Fibroblast of lung (primary cell): ENCODE data around the gene MRPL9. TPM values are rescaled to one million over a fixed set of nuclear protein-coding genes. Genes with fewer than 3 reads are reported as not detected.
A peak's percentile ranks its signal among the peaks of the same experiment; 100 is the strongest.

ENCODE experiments used
- DNase-seq, 2 donors: peaks; one replicate each; pipeline versions ENCODE4 v3.0.0 to v3.0.0-alpha.2; 2010; ENCODE audit warnings: low read depth in 2 of 2
- H2AFZ ChIP-seq: 2 replicates; pipeline ENCODE4 v1.5.1; 2012; ENCODE audit warnings: low read length, control low read depth, inconsistent platforms
- H3K27ac ChIP-seq: 2 replicates; pipeline ENCODE4 v1.5.1; 2011; ENCODE audit warnings: low read length, control low read depth; ENCODE audit not compliant: insufficient read depth
- H3K27me3 ChIP-seq: 2 replicates; pipeline ENCODE4 v1.5.1; 2011; ENCODE audit warnings: mild to moderate bottlenecking, low read length; ENCODE audit not compliant: control insufficient read depth, insufficient read depth
- H3K36me3 ChIP-seq: 2 replicates; pipeline ENCODE4 v1.5.1; 2011; ENCODE audit warnings: low read length; ENCODE audit not compliant: control insufficient read depth, insufficient read depth
- H3K4me1 ChIP-seq: 2 replicates; pipeline ENCODE4 v1.5.1; 2011; ENCODE audit warnings: low read length; ENCODE audit not compliant: control insufficient read depth, insufficient read depth; ENCODE audit errors: extremely low read depth
- H3K4me2 ChIP-seq: 2 replicates; pipeline ENCODE4 v1.5.1; 2011; ENCODE audit warnings: low read length, control low read depth; ENCODE audit not compliant: insufficient read depth; ENCODE audit errors: extremely low read depth
- H3K4me3 ChIP-seq, 4 experiments: fragments of 200-600 bp in 1 of 4; sonication (generic) in 1 of 4; replicated peaks in 1 of 4; 2 replicates each; pipeline ENCODE4 v1.5.1; 2011 to 2016; ENCODE audit warnings: low read length in 4 of 4, low read depth in 3 of 4, mild to moderate bottlenecking in 3 of 4, control low read depth in 2 of 4, inconsistent platforms in 1 of 4, mixed read lengths in 1 of 4; ENCODE audit not compliant: insufficient read depth in 1 of 4; ENCODE audit errors: control extremely low read depth in 1 of 4
- H3K79me2 ChIP-seq: 2 replicates; pipeline ENCODE4 v1.5.1; 2012; ENCODE audit warnings: mild to moderate bottlenecking, low read length, inconsistent platforms; ENCODE audit not compliant: control insufficient read depth, insufficient read depth
- H3K9ac ChIP-seq: 2 replicates; pipeline ENCODE4 v1.5.1; 2011; ENCODE audit warnings: mild to moderate bottlenecking, low read length, control low read depth; ENCODE audit not compliant: insufficient read depth
- H3K9me3 ChIP-seq: 2 replicates; pipeline ENCODE4 v1.5.1; 2012; ENCODE audit warnings: low read depth, low read length; ENCODE audit not compliant: control insufficient read depth, insufficient read depth
- H4K20me1 ChIP-seq: 2 replicates; pipeline ENCODE4 v1.5.1; 2011; ENCODE audit warnings: low read length; ENCODE audit not compliant: control insufficient read depth, insufficient read depth; ENCODE audit errors: extremely low read depth
- EZH2 ChIP-seq: IDR thresholded peaks from 2 replicates; pipeline ENCODE4 v1.5.1; 2012; ENCODE audit warnings: low read length, control low read depth, mild to moderate bottlenecking; ENCODE audit errors: missing control alignments
- polyA minus RNA-seq: library from RNA; depleted of rRNA, polyadenylated mRNA; stranded (reverse); fragments of >200 nt; gene quantifications from 2 replicates; pipeline ENCODE4 v1.2.3, GENCODE V29; 2011; ENCODE audit warnings: low replicate concordance
- polyA plus RNA-seq, 2 donors: library from polyadenylated mRNA; depleted of rRNA in 1 of 2; stranded (reverse) in 1 of 2; unstranded in 1 of 2; fragments of >200 nt; gene quantifications; 2 replicates each; pipeline ENCODE4 v1.2.1, GENCODE V29; 2011 to 2012; ENCODE audit warnings: missing spikeins in 1 of 2
- total RNA-seq: library from RNA; depleted of rRNA; stranded (reverse); fragments of >200 nt; gene quantifications from 2 replicates; pipeline ENCODE4 v1.2.1, GENCODE V29; 2014
- TF ChIP-seq, protein P1 (sequence below), 2 donors: IDR thresholded peaks in 1 of 2; conservative IDR thresholded peaks in 1 of 2; 1 replicate in 1 of 2; 2 replicates in 1 of 2; pipeline ENCODE4 v1.5.1; 2011 to 2012; ENCODE audit warnings: low read length in 2 of 2, control low read depth in 1 of 2, inconsistent platforms in 1 of 2, low read depth in 1 of 2, mild to moderate bottlenecking in 1 of 2

MRPL9 gene
- total RNA-seq (86.5 and 91.4 TPM in 2 replicates), polyA plus RNA-seq (58.3 and 79.2 TPM in 2 replicates), polyA minus RNA-seq (21.1 and 59.4 TPM in 2 replicates)
- polyA plus RNA-seq (2012), result 72.9 and 94.0 TPM in 2 replicates

DNA sequence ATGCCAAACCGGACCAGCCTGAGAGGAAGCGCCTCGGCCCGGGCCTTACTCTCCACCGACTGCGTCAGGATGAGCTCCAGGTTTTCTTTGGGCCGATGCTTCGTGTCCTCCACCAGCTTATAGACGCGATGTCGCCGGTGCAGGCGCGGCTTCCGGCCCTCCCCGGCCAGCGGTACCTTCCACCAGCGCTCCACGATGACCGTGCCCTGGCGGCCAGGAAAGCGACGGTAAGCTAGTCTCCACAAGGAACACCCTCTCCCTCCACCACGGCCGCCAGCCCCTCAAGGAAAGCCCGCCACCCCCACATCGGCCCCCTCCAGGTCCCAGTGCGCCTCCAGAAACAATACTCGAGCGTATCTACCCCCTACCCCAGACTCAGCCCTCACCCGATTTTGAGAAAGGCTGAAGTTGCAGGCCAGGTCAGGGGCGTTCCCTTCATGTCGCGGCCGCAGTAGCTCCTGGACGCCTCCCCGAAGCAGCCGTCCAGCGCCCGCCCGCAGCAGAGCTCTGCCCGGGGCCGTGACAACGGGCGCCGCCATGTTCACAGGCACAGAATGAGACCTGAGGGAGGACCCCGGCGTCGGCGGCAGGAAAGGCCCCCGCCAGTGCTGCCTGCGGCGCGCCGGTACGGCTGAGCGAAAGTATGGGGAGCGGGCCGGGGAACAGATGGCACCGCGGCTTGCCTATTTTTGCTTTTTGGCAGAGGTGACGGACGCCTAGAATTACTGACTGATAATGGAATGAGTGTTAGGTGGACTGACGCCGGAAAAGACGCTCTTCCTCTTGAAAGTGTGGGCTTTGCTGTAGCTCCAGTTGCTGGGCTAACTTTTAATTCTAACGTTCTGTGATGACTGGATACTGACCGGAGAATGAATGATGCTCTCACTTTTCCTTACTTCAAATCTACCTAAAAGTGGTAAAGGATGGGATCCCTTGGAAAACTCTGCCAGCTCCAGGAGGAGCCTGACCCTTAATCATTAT lies at the start of gene MRPL9:
MRPL9 (minus strand) TSS at position 556 of the 981 bp plus-strand sequence; CDS start at position 539, 17 bp downstream.
- peak within 1 kb of the TSS; percentile 93 for H2AFZ ChIP-seq
- peak within 1 kb of the TSS; percentile 86 for H3K27ac ChIP-seq
- no peaks in the 10 kb centered on the region for H3K9me3 ChIP-seq
- H3K9ac ChIP-seq, result peak within 1 kb of the TSS; percentile 86
- peaks cover 3% of the 10 kb centered on the region for H3K36me3 ChIP-seq
- peak within 1 kb of the TSS; percentile 80 to 96 (median 83) for H3K4me3 ChIP-seq
- TF ChIP-seq EZH2, result no peak
- TF ChIP-seq, protein P1, sequence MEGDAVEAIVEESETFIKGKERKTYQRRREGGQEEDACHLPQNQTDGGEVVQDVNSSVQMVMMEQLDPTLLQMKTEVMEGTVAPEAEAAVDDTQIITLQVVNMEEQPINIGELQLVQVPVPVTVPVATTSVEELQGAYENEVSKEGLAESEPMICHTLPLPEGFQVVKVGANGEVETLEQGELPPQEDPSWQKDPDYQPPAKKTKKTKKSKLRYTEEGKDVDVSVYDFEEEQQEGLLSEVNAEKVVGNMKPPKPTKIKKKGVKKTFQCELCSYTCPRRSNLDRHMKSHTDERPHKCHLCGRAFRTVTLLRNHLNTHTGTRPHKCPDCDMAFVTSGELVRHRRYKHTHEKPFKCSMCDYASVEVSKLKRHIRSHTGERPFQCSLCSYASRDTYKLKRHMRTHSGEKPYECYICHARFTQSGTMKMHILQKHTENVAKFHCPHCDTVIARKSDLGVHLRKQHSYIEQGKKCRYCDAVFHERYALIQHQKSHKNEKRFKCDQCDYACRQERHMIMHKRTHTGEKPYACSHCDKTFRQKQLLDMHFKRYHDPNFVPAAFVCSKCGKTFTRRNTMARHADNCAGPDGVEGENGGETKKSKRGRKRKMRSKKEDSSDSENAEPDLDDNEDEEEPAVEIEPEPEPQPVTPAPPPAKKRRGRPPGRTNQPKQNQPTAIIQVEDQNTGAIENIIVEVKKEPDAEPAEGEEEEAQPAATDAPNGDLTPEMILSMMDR (conservative IDR thresholded peaks at IDR 0.05 in 1 of 2, IDR thresholded peaks at IDR 0.05 in 1 of 2; ENCODE audit: low read depth in 1 of 2, low read length in 2 of 2), result no peak
- no peaks in the 10 kb centered on the region for H3K4me1 ChIP-seq
- H3K27me3 ChIP-seq, result no peaks in the 10 kb centered on the region
- no peaks in the 10 kb centered on the region for H3K79me2 ChIP-seq
- DNase-seq, result peak; percentile 74 to 75
- H4K20me1 ChIP-seq, result no peaks in the 10 kb centered on the region
- H3K4me2 ChIP-seq, result peak within 1 kb of the TSS; percentile 99

- no peaks in the 10 kb centered on the region for H3K4me1 ChIP-seq
- TF ChIP-seq, protein P1 (conservative IDR thresholded peaks at IDR 0.05 in 1 of 2, IDR thresholded peaks at IDR 0.05 in 1 of 2; ENCODE audit: low read depth in 1 of 2, low read length in 2 of 2), result no peak
- no peak for TF ChIP-seq EZH2
- no peaks in the 10 kb centered on the region for H3K36me3 ChIP-seq
- DNase-seq, result no peak
- H3K4me2 ChIP-seq, result no peak overlapping the region
- no peak overlapping the region for H3K27ac ChIP-seq
- no peak overlapping the region for H3K9ac ChIP-seq
- H4K20me1 ChIP-seq, result no peaks in the 10 kb centered on the region
- no peak overlapping the region for H2AFZ ChIP-seq
- H3K9me3 ChIP-seq, result no peaks in the 10 kb centered on the region
- no peaks in the 10 kb centered on the region for H3K79me2 ChIP-seq
- no peak overlapping the region for H3K4me3 ChIP-seq
- H3K27me3 ChIP-seq, result peaks cover 32% of the 10 kb centered on the region
Measured at GRCh38 chr1:151811181-151811580, 47.9 kb upstream of the MRPL9 start.

GRCh38 chr1:151809985-151810556 lies 46.8 kb upstream of the MRPL9 start:
- Histone ChIP-seq H3K9ac (no peak overlapping the region), H3K27me3 (peaks cover 38% of the 10 kb centered on the region), H3K4me1 (no peaks in the 10 kb centered on the region), H3K9me3 (no peaks in the 10 kb centered on the region), H4K20me1 (no peaks in the 10 kb centered on the region), H3K79me2 (no peaks in the 10 kb centered on the region), H3K27ac (no peak overlapping the region), H3K4me3 (no peak overlapping the region), H3K36me3 (no peaks in the 10 kb centered on the region), H2AFZ (no peak overlapping the region), H3K4me2 (no peak overlapping the region)
- no peak for TF ChIP-seq EZH2
- TF ChIP-seq, protein P1 (conservative IDR thresholded peaks at IDR 0.05 in 1 of 2, IDR thresholded peaks at IDR 0.05 in 1 of 2; ENCODE audit: low read depth in 1 of 2, low read length in 2 of 2), result no peak
- DNase-seq, result no peak
